HL-60/S4 (cell line): ENCODE data around the gene LHFPL5.

ENCODE experiments used
- in situ Hi-C: fragments of 300-500 bp; cut with MboI; formaldehyde crosslinking; loops from 2 replicates; pipeline ENCODE4 v1.14.3; 2022; ENCODE audit warnings: low sequenced_read_pairs

Gene LHFPL5

DNA sequence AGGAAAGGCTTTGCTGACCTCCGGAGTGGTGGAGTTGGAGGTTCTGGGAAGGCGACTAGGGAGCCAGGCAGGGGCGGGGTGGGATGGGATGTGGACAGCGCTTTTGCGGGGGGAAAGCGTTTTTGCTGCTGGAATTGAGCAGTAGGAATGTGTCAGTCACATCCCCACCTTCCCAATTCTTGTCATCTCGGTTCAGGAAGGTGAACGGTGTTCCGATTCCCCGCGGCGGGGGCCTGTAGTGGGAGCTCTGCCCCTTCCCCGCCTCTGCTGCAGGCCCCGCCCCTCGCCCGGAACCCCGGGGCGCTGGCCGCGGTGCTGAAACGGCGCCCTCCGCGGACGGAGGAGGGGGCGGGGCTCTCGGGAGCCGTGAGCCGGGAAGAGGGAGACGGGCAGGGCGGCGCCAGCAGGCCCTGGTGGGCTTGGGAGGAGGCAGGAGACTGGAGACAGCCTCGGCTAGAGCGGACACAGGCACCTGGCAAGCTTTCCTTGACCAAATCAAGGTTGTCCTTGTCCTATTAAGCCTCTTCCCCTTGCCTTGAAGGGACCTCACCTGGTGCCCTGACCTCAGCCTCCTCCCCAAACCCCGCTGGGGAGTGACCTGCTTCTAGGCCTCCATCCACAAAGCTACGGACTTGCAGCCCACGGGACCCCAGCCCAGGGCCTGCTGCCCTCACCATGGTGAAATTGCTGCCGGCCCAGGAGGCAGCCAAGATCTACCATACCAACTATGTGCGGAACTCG lies at the start of gene LHFPL5:
Gene LHFPL5, plus strand, starts transcription at position 357 of the 741 bp plus-strand sequence. Its CDS starts 319 bp downstream, at position 676.
- in situ Hi-C loops: no loop called here

DNA sequence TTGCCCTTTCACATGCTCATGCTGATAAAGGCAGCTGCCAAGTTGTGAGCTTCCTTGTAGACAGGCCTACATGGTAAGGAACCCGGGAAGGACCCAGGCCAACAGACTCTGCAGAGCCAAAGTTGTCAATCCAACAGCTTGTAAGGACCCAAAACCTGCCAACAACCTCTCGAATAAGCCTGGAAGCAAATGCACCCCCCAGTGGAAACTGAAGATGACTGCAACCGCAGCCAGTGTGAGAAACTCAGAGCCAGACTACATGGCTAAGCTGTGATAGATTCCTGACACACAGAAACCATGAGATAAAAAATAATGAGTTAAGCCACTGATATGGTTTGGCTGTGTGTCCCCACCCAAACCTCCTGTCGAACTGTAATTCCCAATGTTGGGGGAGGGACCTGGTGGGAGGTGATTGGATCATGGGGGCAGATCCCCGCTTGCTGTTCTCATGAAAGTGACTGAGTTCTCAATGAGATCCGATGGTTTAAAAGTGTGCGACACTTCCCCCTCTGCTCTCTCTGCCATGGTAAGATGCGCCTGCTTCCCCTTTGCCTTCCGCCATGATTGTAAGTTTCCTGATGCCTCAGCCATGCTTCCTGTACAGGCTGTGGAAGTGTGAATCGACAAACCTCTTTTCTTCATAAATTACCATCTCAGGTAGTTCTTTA lies 47.6 kb upstream of the LHFPL5 start:
- in situ Hi-C loops: no loop called here

DNA sequence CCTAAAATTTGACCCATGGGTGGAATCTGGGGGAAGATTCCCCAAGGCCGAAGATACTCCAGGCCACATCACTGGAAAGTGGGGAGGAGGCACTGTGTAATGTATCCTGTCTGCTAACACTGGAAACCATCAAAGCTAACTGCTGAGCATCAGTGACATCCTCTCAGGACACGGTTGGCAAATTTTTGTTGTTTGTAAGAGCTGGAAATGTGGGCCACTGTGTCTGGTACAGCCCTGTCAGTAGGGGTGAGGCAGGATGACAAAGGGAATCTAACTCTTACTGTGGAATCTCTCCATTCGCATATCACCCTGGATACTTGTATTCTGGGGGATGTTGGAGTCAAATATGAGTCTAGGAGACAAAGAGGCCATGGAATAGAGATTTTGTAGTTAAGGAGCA lies 45.7 kb upstream of the LHFPL5 start:
- in situ Hi-C loops: no loop called here

GRCh38 chr6:35765739-35766138 lies 39.4 kb upstream of the LHFPL5 start:
- in situ Hi-C loops: no loop called here

DNA sequence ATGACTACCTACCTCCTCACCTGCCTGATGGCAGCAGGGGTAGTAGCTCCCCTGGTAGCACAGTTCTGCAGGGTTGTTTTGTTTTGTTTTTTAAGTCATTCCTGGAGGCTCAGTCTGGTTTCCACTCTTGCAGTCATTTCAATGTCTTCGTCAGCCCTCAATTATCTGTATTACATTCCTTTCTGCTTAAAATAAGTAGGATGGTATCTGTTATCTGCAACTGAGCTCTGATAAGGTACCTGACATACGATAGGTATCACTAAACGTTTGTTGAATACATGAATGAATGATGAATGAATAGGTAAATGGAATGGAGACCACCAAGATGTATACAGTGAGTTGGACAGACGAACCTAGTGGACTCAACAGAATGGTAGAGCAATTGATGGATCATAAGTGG lies 35.9 kb upstream of the LHFPL5 start:
- in situ Hi-C loops: no loop called here

DNA sequence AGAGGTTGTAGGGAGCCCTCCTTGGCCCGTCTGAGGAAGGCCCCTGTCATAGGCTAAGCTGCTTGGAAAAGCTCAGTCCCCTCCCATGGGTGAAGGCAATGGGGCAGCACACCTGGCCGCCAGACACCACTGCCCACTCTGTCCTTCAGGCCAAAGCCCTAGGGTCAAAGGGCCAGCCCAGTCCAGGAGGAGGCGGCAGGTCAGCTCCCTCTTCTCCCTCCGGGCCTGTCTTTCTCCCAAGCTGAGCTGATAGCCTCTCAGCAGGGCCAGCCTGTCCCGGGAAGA lies 33.9 kb upstream of the LHFPL5 start:
- in situ Hi-C loops: no loop called here

- in situ Hi-C loops: no loop called here
Measured at GRCh38 chr6:35774116-35774794, 30.9 kb upstream of the LHFPL5 start.

DNA sequence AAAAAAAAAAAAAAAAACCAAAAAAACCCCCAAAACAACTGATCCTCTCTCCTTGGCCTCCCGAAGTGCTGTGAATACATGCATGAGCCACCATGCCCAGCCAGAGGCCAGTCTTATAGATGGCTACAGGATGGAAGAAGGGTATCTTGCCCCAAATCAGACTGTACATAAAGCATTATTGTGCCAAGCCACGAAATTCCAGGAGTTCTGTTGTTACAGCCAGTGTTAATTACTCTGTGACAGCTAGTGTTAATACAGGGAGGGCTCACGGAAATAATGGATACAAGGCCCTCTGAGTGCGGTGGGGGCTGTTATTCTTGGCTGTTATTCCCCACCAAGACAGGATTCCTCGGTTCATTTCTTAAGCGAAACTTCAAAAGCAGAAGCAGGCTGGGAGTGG lies 30.1 kb upstream of the LHFPL5 start:
- in situ Hi-C loops: no loop called here

DNA sequence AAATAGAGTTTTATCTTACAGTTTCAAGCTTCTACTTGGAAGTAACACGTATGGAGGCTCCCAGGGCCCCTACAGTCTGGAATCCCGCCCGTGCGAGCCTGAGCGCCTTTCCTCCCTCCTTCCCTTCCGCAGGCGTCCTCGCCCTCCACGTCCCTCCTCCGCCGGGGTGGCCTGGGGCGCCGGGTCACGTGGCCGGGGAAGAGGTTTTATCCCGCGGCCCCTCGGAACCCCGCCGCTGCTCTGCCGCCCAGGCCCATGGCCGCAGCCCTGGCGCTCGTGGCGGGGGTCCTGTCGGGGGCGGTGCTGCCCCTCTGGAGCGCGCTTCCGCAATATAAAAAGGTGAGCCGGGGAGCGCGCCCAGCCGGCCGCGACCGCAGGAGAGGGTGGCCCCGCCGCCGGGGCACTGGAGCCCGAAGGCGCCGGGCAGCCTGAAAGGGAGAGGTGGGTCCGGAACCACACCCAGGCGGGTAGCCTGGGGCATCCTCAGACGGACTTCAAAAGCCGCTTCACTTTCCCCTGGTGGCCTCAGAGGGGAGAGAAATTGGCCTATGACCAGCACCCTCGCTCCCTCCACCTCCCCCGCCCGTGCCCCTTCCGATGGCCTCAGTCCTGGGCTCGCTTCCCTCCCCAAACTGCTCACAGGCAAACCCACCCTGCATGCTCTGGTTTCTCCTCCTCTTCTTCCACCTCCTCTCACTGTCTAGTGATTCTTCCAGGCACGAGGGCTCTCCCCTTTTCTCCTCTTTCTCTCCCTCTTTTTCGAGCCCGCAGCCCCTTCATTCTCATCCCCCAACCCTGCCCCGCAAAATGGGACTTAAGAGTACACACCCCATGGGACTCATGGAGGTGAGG lies 28.6 kb upstream of the LHFPL5 start, which contains the start of gene CLPSL2:
Gene CLPSL2, plus strand, starts transcription at position 235 of the 852 bp plus-strand sequence. Its CDS starts 21 bp downstream, at position 256.
- in situ Hi-C loops: no loop called here

- in situ Hi-C loops: no loop called here
Measured at GRCh38 chr6:35777356-35778102, 27.6 kb upstream of the LHFPL5 start.

DNA sequence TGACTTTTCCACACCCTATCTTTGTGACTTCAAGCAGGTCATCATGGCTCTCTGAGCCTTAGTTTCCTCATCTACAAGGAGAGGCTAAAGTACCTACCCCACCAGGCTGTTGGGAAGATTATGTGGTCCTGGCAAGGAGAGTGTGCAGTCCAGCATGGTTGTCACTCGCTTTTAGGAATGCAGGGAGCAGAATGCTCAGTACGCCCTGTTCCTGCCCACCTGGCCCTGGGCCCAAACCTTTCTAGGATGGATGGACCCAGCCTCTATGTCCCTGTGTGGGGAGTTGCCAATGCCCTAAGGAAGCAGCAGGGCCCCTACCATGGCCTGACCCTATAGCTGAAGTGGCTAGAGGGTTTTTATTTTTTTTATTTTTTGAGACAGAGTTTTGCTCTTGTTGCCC lies 26.7 kb upstream of the LHFPL5 start:
- in situ Hi-C loops: no loop called here

DNA sequence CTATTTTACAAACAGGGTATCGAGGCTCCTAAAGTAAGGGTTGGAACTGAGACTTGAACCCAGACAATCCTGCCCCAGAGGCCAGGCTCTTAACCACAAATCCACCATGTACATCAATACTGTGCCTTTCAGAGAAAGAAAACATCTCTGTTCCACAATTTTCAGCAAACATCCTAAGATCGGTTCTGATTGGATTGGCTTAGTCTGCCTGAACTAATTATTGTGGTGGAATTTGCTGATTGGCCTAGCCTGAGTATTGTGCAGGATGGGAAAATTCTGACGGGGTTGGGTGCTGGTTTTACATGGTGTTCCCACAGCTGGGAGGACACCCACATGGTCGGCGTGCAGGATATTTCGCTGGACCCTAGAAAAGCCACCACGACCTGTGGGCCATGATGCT lies 24.4 kb upstream of the LHFPL5 start, which contains the start of gene CLPSL1:
Gene CLPSL1, plus strand, starts transcription at position 301 of the 400 bp plus-strand sequence. Its CDS starts 92 bp downstream, at position 393.
- in situ Hi-C loops: no loop called here

GRCh38 chr6:35781290-35781689 lies 23.9 kb upstream of the LHFPL5 start:
- in situ Hi-C loops: no loop called here

- in situ Hi-C loops: no loop called here
Measured at GRCh38 chr6:35782424-35782823, 22.7 kb upstream of the LHFPL5 start.

DNA sequence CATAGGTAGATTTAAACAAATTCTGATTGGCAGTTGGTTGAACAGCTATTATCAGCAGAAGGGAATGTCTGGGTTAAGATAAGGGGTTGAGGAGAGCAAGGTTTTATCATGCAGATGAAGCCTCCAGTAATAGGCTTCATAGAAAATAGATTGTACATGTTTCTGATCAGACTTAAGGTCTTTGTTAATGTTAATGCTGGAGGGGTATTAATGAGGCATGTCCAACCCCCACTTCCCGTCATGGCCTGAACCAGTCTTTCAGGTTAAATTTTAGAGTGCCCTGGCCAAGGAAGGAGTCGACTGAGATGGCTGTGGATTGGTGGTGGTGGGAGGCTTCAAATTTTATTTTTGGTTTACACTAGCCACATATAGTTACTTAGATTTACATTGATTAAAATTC lies 21.0 kb upstream of the LHFPL5 start:
- in situ Hi-C loops: no loop called here

GRCh38 chr6:35786272-35786671 lies 18.9 kb upstream of the LHFPL5 start:
- in situ Hi-C loops: no loop called here

DNA sequence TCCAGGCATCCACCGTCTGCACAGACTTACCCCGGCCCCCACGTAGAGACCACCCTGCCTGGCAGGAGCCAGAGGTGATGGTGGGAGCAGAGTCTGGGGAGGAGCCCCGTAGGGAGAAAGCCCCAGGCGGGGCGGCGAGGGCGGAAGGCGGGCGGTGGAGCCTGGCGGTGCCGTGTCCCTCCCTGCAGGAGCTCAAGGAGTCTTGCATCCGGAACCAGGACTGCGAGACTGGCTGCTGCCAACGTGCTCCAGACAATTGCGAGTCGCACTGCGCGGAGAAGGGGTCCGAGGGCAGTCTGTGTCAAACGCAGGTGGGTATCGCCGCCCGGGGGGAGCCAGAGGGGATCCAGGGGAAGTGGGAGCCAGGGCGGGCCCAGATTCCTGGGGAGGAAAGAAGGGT lies 18.3 kb upstream of the LHFPL5 start:
- in situ Hi-C loops: no loop called here

- in situ Hi-C loops: no loop called here
Measured at GRCh38 chr6:35787266-35788218, 17.6 kb upstream of the LHFPL5 start.

GRCh38 chr6:35788423-35788982 lies 16.6 kb upstream of the LHFPL5 start:
- in situ Hi-C loops: no loop called here
